ENCODE data around the gene RHBDL2.

DNA sequence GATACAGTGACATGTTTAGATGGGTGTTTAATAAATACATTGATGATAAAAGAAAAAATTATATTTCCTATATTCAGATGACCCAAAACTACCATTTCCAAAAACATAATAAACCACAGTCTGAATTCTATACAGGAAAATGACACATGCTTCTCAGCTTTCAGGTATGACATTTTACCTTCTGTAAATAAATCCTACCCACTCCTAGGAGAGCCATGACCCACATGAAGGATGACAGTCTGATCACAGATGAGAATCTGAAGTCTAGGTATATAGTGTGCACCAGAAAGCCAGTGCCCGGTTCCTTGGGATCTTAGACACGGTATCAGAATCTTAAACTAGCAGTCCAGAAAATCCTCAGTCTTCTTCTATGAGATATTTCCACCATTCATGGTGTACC, 56.5 kb downstream of the RHBDL2 start:
- TF ChIP-seq ZNF720 (CRISPR knock-in tag; IDR thresholded peaks at IDR 0.05), result no peak
- no peak for TF ChIP-seq POLR2A (IDR thresholded peaks at IDR 0.05; ENCODE audit: insufficient read depth in 1 of 2, low read depth in 2 of 2, low read length in 2 of 2)
- TF ChIP-seq ARNT (IDR thresholded peaks at IDR 0.05), result no peak
- TF ChIP-seq SALL2 (CRISPR knock-in tag; IDR thresholded peaks at IDR 0.05), result no peak
- no peak for TF ChIP-seq TCF7L2 (IDR thresholded peaks at IDR 0.05; ENCODE audit: low read depth, low read length)
- TF ChIP-seq, protein P1, sequence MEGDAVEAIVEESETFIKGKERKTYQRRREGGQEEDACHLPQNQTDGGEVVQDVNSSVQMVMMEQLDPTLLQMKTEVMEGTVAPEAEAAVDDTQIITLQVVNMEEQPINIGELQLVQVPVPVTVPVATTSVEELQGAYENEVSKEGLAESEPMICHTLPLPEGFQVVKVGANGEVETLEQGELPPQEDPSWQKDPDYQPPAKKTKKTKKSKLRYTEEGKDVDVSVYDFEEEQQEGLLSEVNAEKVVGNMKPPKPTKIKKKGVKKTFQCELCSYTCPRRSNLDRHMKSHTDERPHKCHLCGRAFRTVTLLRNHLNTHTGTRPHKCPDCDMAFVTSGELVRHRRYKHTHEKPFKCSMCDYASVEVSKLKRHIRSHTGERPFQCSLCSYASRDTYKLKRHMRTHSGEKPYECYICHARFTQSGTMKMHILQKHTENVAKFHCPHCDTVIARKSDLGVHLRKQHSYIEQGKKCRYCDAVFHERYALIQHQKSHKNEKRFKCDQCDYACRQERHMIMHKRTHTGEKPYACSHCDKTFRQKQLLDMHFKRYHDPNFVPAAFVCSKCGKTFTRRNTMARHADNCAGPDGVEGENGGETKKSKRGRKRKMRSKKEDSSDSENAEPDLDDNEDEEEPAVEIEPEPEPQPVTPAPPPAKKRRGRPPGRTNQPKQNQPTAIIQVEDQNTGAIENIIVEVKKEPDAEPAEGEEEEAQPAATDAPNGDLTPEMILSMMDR (CRISPR knock-in tag; IDR thresholded peaks at IDR 0.05), result no peak
